ENCODE results near the gene VAPB.

DNA sequence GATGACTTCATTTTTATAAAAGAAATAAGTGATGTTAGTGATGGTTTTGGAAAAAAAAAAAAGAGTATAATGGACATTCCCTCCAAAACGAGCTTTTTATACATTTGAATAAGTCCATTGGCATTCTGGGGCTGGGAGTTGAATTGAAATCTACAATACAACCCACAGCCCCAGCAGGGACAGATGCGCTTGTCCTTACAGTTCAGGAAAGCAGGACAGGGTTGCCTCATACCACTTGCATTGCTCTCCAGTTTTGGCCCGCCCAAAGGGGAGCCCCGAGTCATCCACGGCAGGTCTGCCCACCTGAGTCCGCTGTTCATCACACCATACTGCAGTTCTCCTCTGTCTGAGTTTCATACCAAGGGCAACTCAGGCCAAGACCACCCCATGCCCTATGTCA is 46.2 kb downstream of the VAPB start:
- TF ChIP-seq, protein P1, sequence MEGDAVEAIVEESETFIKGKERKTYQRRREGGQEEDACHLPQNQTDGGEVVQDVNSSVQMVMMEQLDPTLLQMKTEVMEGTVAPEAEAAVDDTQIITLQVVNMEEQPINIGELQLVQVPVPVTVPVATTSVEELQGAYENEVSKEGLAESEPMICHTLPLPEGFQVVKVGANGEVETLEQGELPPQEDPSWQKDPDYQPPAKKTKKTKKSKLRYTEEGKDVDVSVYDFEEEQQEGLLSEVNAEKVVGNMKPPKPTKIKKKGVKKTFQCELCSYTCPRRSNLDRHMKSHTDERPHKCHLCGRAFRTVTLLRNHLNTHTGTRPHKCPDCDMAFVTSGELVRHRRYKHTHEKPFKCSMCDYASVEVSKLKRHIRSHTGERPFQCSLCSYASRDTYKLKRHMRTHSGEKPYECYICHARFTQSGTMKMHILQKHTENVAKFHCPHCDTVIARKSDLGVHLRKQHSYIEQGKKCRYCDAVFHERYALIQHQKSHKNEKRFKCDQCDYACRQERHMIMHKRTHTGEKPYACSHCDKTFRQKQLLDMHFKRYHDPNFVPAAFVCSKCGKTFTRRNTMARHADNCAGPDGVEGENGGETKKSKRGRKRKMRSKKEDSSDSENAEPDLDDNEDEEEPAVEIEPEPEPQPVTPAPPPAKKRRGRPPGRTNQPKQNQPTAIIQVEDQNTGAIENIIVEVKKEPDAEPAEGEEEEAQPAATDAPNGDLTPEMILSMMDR (IDR thresholded peaks at IDR 0.05), result no peak
- no peak for TF ChIP-seq POLR2A (IDR thresholded peaks at IDR 0.05)
